ENCODE measurements around the gene GUCD1.

DNA sequence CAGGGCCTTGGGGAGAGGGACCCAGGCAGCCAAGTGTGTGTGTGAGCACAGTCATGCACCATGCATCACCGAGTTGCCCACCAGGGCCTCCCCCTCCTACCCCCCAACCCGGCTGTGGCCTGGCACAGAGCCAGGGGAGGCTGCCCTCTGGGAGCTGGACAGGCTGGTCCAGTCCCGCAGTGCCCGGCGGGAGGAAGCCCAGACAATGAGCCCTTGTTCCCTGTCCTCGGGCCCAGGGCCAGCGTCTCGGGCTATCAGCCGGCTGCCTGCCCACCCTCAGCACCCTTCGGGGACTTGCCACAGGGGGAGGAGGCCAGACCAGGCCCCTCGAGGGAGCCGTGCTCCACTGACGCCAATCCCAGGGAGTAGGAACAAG lies 33.4 kb upstream of the GUCD1 start:
- TF ChIP-seq, protein P1, sequence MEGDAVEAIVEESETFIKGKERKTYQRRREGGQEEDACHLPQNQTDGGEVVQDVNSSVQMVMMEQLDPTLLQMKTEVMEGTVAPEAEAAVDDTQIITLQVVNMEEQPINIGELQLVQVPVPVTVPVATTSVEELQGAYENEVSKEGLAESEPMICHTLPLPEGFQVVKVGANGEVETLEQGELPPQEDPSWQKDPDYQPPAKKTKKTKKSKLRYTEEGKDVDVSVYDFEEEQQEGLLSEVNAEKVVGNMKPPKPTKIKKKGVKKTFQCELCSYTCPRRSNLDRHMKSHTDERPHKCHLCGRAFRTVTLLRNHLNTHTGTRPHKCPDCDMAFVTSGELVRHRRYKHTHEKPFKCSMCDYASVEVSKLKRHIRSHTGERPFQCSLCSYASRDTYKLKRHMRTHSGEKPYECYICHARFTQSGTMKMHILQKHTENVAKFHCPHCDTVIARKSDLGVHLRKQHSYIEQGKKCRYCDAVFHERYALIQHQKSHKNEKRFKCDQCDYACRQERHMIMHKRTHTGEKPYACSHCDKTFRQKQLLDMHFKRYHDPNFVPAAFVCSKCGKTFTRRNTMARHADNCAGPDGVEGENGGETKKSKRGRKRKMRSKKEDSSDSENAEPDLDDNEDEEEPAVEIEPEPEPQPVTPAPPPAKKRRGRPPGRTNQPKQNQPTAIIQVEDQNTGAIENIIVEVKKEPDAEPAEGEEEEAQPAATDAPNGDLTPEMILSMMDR (IDR thresholded peaks at IDR 0.05), result no peak
- TF ChIP-seq POLR2A (IDR thresholded peaks at IDR 0.05), result no peak
